ENCODE data around the gene PCDH15.

PCDH15 gene

GRCh38 chr10:54434782-54435181 lies 366.2 kb downstream of the PCDH15 start:
- DNase-seq = peak; percentile 9
- Histone ChIP-seq H3K27ac (ENCODE audit: low read length) (no peak overlapping the region), H4K20me1 (ENCODE audit: insufficient read depth, low read length) (no peaks in the 10 kb centered on the region), H3K4me3 (ENCODE audit: low read length) (no peak overlapping the region), H3K9ac (ENCODE audit: low read length) (no peak overlapping the region), H3K9me3 (replicated peaks; ENCODE audit: insufficient read depth, low read length) (no peaks in the 10 kb centered on the region), H3K36me3 (replicated peaks; ENCODE audit: insufficient read depth, low read length) (no peaks in the 10 kb centered on the region), H3F3A (ENCODE audit: insufficient read depth, low read length) (no peaks in the 10 kb centered on the region), H3K4me1 (ENCODE audit: low read length) (peaks cover 7% of the 10 kb centered on the region), H3K9me2 (replicated peaks; ENCODE audit: insufficient read depth, low read length) (no peaks in the 10 kb centered on the region), H3K27me3 (replicated peaks; ENCODE audit: insufficient read depth, low read length) (no peaks in the 10 kb centered on the region), H3K4me2 (ENCODE audit: low read depth, low read length) (peak overlapping the region; percentile 15; the same call in 1 of the 2 replicates), H3K79me2 (ENCODE audit: low read length) (no peaks in the 10 kb centered on the region), H2AFZ (ENCODE audit: low read length) (no peak overlapping the region)
- TF ChIP-seq EZH2 (optimal IDR thresholded peaks at IDR 0.05; ENCODE audit: low read depth, low read length) (no peak), EZH2phosphoT487 (IDR thresholded peaks at IDR 0.05; ENCODE audit: low read length) (no peak), CTCF (IDR thresholded peaks at IDR 0.05; ENCODE audit: low read length) (no peak)

- Histone ChIP-seq H3K79me2 (ENCODE audit: low read length) (no peaks in the 10 kb centered on the region), H4K20me1 (ENCODE audit: insufficient read depth, low read length) (no peaks in the 10 kb centered on the region), H3K4me2 (ENCODE audit: low read depth, low read length) (no peak overlapping the region), H3F3A (ENCODE audit: insufficient read depth, low read length) (no peaks in the 10 kb centered on the region), H2AFZ (ENCODE audit: low read length) (no peak overlapping the region), H3K27me3 (replicated peaks; ENCODE audit: insufficient read depth, low read length) (no peaks in the 10 kb centered on the region), H3K4me1 (ENCODE audit: low read length) (no peaks in the 10 kb centered on the region), H3K9me2 (replicated peaks; ENCODE audit: insufficient read depth, low read length) (no peaks in the 10 kb centered on the region), H3K36me3 (replicated peaks; ENCODE audit: insufficient read depth, low read length) (no peaks in the 10 kb centered on the region), H3K9me3 (replicated peaks; ENCODE audit: insufficient read depth, low read length) (no peaks in the 10 kb centered on the region), H3K4me3 (ENCODE audit: low read length) (no peak overlapping the region), H3K27ac (ENCODE audit: low read length) (no peak overlapping the region), H3K9ac (ENCODE audit: low read length) (no peak overlapping the region)
- DNase-seq = no peak
- no peak for TF ChIP-seq EZH2 (optimal IDR thresholded peaks at IDR 0.05; ENCODE audit: low read depth, low read length)
- TF ChIP-seq CTCF (IDR thresholded peaks at IDR 0.05; ENCODE audit: low read length) = 0 out of 2 replicates have a peak, but pooled peaks have one; percentile 12
Measured at GRCh38 chr10:54415483-54415882, 385.5 kb downstream of the PCDH15 start.

- peak; percentile 21 for DNase-seq
- H4K20me1 ChIP-seq (ENCODE audit: insufficient read depth, low read length) = no peaks in the 10 kb centered on the region
- H2AFZ ChIP-seq (ENCODE audit: low read length) = no peak overlapping the region
- H3K9ac ChIP-seq (ENCODE audit: low read length) = no peak overlapping the region
- H3F3A ChIP-seq (ENCODE audit: insufficient read depth, low read length) = no peaks in the 10 kb centered on the region
- no peaks in the 10 kb centered on the region for H3K9me2 ChIP-seq (replicated peaks; ENCODE audit: insufficient read depth, low read length)
- no peak overlapping the region for H3K27ac ChIP-seq (ENCODE audit: low read length)
- no peaks in the 10 kb centered on the region for H3K9me3 ChIP-seq (replicated peaks; ENCODE audit: insufficient read depth, low read length)
- H3K36me3 ChIP-seq (replicated peaks; ENCODE audit: insufficient read depth, low read length) = no peaks in the 10 kb centered on the region
- no peaks in the 10 kb centered on the region for H3K79me2 ChIP-seq (ENCODE audit: low read length)
- H3K4me1 ChIP-seq (ENCODE audit: low read length) = no peaks in the 10 kb centered on the region
- H3K4me2 ChIP-seq (ENCODE audit: low read depth, low read length) = no peak overlapping the region
- H3K4me3 ChIP-seq (ENCODE audit: low read length) = no peak overlapping the region
- no peaks in the 10 kb centered on the region for H3K27me3 ChIP-seq (replicated peaks; ENCODE audit: insufficient read depth, low read length)
- TF ChIP-seq EZH2 (optimal IDR thresholded peaks at IDR 0.05; ENCODE audit: low read depth, low read length) (no peak), CTCF (IDR thresholded peaks at IDR 0.05; ENCODE audit: low read length) (peak; percentile 57), EZH2phosphoT487 (IDR thresholded peaks at IDR 0.05; ENCODE audit: low read length) (no peak)
Measured at GRCh38 chr10:54402576-54402975, 398.5 kb downstream of the PCDH15 start.

Measured in MM.1S (cell line).